ENCODE measurements around the gene TMEM9.

TMEM9 gene
- total RNA-seq: 11.9 to 23.1 (median 17.3) reads per million in 4 experiments

- peak; percentile 98 for DNase-seq
Measured at GRCh38 chr1:201154389-201155165, at the start of gene TMEM9. TMEM9 (minus strand) TSS chr1:201154474; CDS start chr1:201153923, 551 bp downstream.

GRCh38 chr1:201198598-201198997 is 44.3 kb upstream of the TMEM9 start:
- no peak for DNase-seq

- DNase-seq: no peak
Measured at GRCh38 chr1:201194046-201194445, 39.8 kb upstream of the TMEM9 start.

- no peak for DNase-seq
Measured at GRCh38 chr1:201192261-201192788, 38.1 kb upstream of the TMEM9 start.

GRCh38 chr1:201191653-201192260 is 37.5 kb upstream of the TMEM9 start:
- DNase-seq: no peak

- DNase-seq: no peak
Measured at GRCh38 chr1:201190624-201191051, 36.4 kb upstream of the TMEM9 start, which contains the start of gene IGFN1. IGFN1 (plus strand) TSS chr1:201190824; CDS start chr1:201193294, 2,470 bp downstream.

GRCh38 chr1:201190005-201190404 is 35.7 kb upstream of the TMEM9 start:
- DNase-seq: no peak

GRCh38 chr1:201189085-201189484 is 34.8 kb upstream of the TMEM9 start:
- DNase-seq: no peak

GRCh38 chr1:201186192-201186591 is 31.9 kb upstream of the TMEM9 start:
- no peak for DNase-seq

GRCh38 chr1:201185527-201186128 is 31.4 kb upstream of the TMEM9 start:
- no peak for DNase-seq

- DNase-seq: no peak
Measured at GRCh38 chr1:201185123-201185453, 30.8 kb upstream of the TMEM9 start.

GRCh38 chr1:201184307-201185122 is 30.2 kb upstream of the TMEM9 start:
- no peak for DNase-seq

- no peak for DNase-seq
Measured at GRCh38 chr1:201183753-201184152, 29.5 kb upstream of the TMEM9 start.

GRCh38 chr1:201183209-201183608 is 28.9 kb upstream of the TMEM9 start:
- no peak for DNase-seq

GRCh38 chr1:201181726-201182125 is 27.5 kb upstream of the TMEM9 start:
- DNase-seq: no peak

- no peak for DNase-seq
Measured at GRCh38 chr1:201181323-201181722, 27.0 kb upstream of the TMEM9 start.

GRCh38 chr1:201180901-201181300 is 26.6 kb upstream of the TMEM9 start:
- DNase-seq: no peak

GRCh38 chr1:201180141-201180540 is 25.9 kb upstream of the TMEM9 start:
- no peak for DNase-seq

GRCh38 chr1:201178718-201179117 is 24.4 kb upstream of the TMEM9 start:
- no peak for DNase-seq

GRCh38 chr1:201176940-201177339 is 22.7 kb upstream of the TMEM9 start:
- no peak for DNase-seq

GRCh38 chr1:201175820-201176500 is 21.7 kb upstream of the TMEM9 start:
- no peak for DNase-seq

GRCh38 chr1:201173736-201174135 is 19.5 kb upstream of the TMEM9 start:
- no peak for DNase-seq

Data from effector CD8-positive, alpha-beta T cell (primary cell).